ENCODE data around the gene DNAJC3.
"Not testable (repeated sequence)": the region's sequence is repeated elsewhere in the genome, so short reads cannot be mapped to it uniquely, and the experiment has no call there.

DNAJC3 gene

DNA sequence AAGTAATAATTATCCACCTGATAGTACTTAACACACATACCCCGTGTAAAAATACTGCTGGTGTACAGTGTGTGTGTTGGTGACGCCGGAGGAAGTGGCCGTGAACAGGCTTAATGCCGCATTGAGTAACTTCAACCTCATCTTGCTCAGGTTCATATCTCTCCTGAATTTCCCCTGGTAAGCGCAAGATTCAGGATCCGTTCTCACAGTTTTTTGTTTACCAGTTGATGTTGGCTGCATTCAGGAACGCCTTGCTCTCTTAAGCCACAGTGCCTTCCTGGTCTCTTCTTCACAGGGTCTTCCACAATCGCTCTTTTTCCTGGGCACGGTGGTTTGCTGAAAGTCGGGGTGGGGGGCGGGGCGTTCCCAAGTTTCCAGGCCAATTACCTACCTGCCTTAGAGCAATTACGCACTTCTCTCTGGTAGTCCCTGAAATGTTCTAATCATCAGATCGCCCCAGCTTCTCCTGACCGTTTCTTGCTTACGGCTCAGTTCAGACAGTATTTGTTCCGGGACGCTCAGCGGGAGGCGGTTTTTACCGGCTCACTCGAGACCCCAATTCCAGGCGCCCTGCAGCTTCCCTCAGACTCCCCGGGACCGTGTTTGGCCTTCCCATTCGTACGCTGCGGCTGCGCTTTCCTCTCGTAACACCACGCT is 706 bp upstream of the DNAJC3 start:
- no peak for DNase-seq (ENCODE audit: low read depth in 2 of 2)

DNA sequence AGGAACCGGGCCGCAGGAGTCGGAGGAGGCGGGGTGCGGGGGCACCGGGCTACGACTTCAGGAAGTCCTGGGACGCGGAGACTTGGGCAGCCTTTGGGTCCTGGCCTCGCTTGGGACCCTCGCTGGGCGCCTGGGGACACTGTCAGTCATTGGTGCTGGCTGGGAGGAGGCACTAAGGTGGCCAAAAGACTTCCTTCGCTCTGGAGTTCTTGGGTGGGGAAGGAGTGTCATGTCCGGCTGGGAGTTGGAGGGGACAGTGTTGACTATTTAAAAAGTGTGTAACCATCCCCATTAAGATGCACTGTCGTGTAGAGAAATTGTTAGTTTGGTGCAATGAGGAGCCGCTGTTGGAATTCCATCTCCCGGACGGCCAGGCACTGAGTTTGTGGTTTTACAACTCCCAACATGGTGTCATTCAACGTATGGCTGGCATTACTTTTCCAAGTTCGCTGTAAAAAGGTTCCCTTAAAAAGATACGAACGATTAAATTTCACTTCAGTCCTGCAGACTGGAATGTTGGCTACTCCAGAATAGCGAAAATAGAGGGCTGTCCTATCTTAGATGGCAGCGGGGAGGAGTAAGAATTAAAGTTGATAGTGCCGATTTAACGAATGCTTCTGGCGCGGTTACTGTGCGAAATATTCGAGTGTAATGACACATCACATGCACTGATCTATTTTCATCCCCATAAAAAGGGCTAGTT is 776 bp downstream of the DNAJC3 start:
- no peak for DNase-seq (ENCODE audit: low read depth in 2 of 2)

DNA sequence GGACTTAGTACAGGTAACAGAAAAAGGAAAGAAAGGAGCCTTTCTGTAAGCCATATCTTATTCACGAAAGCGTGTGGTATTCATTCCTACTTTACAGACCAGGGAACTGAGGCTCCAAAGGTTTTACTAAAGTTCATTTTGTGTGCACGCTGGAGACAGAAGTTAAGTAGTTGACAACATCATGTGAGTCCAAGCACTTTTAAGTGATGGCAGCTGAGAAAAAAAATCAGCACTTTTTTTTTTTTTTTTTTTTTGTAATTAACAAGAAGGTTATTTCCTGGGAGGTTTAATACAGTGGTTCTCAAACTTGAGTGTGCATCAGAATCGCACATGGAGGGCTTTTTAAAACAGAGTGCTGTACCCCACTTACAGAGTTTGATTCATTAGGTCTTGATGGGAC is 2.0 kb downstream of the DNAJC3 start:
- DNase-seq (ENCODE audit: low read depth in 2 of 2): no peak

DNA sequence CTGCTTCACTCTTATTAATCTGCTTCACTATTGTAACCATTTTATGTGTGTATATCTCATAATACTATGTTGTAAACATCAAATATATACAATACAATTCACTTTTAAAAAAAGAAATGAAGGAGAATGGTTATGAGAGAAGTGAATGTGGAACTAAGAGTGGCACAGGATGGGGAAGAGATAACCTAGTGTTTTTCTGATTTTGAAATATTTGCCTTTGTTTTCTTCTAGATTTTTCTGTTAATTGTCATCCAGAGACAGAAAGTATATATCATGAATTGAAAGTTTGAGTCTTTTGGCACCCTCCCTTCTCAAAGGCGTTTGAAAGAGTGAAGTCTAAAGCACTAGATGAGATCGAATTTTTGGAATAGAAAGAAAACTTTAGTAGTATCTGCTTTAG is 2.8 kb downstream of the DNAJC3 start:
- DNase-seq (ENCODE audit: low read depth in 2 of 2): no peak

DNA sequence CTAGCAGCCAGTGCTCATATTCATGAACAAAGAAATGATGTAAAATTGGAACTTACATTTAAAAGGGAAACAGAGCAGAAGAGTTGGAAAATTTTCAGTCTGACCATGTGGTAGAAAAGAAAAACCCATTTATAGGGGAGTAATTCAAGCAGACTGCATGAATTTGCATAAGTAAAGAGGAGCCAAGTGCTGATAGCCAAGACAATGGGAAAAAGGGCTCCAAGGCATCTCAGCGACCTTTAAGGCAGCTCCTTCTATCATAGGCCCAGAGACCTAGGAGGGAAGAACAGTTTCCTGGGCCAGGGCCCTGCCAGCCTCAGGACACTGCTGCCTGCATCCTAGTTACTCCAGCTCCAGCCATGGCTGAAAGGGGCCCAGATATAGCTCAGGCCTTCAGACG is 7.5 kb downstream of the DNAJC3 start:
- no peak for DNase-seq (ENCODE audit: low read depth in 2 of 2)

DNA sequence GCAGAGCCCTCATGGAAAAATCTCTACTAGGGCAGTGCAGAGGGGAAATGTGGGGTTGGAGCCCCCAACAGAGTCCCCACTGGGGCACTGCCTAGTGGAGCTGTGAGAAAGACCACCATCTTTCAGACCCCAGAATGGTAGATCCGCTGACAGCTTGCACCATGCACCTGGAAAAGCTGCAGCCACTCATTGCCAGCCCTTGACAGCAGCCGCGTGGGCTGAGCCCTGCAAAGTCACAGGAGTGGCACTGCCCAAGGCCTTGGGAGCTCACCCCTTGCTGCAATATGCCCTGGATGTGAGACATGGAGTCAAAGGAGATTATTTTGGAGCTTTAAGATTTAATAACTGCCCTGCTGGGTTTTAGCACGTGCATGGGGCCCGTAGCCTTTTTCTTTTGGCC is 8.0 kb downstream of the DNAJC3 start:
- DNase-seq (ENCODE audit: low read depth in 2 of 2): not testable (repeated sequence)

DNA sequence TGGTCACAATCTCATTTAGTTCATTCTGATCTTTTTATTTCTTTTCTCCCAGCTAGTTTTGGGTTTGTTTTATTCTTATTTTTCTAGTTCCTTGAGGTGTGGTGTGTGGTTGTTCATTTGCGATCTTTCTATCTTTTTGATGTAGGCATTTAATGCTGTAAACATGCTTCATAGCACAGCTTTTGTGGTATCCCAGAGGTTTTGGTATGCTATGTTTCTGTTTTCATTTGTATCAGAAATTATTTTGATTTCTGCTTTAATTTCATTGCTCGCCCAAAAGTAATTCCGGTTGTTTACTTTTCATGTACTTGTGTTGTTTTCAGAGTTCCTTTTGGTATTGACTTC is 12.6 kb downstream of the DNAJC3 start:
- DNase-seq (ENCODE audit: low read depth in 2 of 2): no peak

DNA sequence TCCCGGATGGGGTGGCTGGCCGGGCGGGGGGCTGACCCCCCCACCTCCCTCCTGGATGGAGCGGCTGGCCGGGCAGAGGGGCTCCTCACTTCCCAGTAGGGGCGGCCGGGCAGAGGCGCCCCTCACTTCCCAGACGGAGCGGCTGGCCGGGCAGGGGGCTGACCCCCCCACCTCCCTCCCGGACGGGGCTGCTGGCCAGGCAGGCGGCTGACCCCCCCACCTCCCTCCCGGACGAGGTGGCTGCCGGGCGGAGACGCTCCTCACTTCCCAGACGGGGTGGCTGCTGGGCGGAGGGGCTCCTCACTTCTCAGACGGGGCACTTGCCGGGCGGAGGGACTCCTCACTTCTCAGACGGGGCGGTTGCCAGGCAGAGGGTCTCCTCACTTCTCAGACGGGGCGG is 14.0 kb downstream of the DNAJC3 start:
- not testable (repeated sequence) for DNase-seq (ENCODE audit: low read depth in 2 of 2)

DNA sequence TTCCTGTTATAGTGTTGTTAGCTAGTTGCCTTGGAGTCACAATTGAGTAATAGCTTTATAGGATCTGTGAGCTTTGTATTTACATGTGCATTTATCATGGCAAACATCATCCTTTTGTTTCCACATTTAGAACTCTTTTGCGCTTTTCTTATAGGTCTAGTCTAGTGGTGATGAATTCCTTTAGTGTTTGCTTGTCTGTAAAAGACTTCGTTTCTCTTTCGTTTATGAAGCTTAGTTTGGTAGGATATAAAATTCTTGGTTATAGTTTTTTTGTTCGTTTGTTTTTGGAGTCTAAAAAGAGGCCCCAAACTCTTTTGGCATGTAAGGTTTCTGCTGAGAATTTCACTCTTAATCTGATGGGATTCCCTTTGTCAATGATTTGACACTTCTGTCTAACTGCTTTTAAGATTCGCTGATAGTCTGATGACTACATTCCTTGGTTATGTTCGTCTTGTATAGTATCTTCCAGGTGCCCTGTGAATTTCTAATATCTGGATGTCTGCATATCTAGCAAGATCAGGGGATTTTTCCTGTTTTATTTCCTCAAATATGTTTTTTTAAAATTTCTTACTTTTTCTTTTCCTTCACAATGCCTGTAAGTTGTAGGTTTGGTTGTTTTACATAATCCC is 20.2 kb downstream of the DNAJC3 start:
- DNase-seq (ENCODE audit: low read depth in 2 of 2): no peak

DNA sequence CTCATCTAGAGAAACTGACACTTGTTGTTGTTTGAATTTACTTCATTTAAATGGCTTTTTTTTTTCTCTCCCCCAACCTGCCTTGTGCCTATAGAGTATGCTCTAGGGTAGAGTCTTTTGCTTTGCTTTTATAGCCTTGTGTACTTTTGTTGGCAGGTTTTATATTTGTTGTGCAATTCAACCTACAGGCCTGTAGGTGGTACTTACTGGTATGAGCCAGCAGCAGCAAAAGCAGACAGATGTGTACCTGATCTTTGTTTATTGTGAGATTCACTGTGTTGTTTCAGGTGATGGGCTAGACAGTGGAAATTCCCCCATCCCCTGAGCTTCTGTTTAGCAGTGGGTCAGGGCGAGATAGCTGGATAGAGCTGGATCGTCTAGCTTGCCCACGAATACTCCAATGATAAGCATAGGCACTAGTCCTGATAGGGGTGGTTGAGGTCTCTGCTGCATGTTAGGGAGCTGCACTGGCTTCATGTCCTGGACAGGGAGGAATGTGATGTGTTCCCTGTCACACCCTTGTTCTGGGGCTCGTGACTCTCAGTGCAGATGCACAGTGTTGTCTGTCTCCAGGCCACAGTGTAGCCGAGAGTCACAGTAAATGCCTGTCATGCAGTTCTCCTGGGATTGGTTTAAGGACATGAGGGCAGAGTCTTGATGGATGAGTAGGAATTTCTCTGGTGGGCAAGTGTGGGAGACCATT is 21.3 kb downstream of the DNAJC3 start:
- DNase-seq (ENCODE audit: low read depth in 2 of 2): no peak

DNA sequence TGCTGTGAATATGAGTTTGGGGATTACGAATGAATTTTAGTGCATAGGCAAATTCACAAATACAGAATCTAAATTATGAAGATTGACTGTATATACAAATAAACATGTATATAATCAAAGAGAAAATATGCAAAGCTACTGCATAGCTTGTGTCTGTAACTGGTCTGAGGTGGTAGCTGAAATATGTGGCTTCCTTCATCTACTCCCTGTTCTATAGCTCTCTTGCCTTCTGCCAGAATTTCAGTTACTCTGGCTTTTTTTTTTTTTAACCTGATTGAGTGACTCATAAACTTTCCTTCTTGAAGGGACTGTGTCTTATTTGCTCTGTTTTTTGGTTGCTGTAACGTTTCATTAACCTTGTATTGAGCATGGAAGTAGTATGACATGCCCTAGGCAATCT is 26.6 kb downstream of the DNAJC3 start:
- DNase-seq (ENCODE audit: low read depth in 2 of 2): no peak

DNA sequence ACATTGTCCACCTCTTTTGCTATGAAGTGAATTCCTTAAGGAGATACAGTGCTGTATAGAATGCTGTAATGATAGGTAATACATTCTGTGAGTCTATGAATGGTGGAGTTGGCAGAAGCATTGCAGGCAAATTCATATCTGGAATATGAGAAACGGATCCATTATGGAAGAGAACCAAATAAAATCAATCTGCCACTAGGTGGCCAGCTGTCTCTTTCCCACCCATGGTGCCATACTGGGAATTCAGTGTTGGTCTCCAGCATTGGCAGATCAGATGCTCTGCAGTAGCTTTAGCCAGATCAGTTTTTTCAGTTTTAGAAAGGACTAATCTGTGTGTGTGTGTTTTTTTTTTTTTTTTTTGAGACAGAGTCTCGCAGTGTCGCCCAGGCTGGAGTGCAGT is 27.6 kb downstream of the DNAJC3 start:
- DNase-seq (ENCODE audit: low read depth in 2 of 2): no peak

DNA sequence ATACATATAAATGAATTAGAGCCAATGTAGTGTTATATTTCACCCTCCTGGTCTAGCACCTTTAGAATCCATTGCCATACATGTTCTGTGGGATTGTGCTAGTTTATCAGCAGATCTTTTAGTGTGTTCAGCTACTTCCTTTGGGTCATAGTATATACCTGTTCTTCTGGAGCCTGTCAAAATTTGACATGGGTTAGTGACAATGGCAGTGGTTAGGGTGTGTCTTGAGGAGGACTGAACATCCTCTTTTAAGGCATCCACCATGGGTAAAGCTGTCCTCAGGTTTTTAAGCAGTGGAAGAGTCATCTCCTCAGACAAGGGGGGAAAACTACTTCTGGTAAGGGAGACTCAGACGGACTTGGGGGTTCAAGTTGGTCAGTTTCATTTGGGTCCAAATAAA is 29.4 kb downstream of the DNAJC3 start:
- DNase-seq (ENCODE audit: low read depth in 2 of 2): no peak

DNA sequence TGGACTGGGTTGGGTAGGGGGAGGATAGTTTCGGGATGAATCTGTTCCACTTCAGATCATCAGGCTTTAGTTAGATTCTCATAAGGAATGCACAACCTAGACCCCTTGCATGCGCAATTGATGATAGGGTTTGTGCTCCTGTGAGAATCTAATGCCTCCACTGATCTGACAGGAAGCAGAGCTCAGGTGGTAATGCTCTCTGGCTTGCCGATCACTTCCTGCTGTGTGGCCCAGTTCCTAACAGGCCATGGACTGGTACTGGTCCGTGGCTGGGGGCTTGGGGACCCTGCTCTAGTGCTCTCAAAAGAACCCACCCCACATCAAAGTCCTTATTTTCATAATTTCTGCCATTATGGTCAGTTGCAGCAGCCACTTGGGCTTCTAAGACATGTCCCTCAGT is 30.1 kb downstream of the DNAJC3 start:
- no peak for DNase-seq (ENCODE audit: low read depth in 2 of 2)

DNA sequence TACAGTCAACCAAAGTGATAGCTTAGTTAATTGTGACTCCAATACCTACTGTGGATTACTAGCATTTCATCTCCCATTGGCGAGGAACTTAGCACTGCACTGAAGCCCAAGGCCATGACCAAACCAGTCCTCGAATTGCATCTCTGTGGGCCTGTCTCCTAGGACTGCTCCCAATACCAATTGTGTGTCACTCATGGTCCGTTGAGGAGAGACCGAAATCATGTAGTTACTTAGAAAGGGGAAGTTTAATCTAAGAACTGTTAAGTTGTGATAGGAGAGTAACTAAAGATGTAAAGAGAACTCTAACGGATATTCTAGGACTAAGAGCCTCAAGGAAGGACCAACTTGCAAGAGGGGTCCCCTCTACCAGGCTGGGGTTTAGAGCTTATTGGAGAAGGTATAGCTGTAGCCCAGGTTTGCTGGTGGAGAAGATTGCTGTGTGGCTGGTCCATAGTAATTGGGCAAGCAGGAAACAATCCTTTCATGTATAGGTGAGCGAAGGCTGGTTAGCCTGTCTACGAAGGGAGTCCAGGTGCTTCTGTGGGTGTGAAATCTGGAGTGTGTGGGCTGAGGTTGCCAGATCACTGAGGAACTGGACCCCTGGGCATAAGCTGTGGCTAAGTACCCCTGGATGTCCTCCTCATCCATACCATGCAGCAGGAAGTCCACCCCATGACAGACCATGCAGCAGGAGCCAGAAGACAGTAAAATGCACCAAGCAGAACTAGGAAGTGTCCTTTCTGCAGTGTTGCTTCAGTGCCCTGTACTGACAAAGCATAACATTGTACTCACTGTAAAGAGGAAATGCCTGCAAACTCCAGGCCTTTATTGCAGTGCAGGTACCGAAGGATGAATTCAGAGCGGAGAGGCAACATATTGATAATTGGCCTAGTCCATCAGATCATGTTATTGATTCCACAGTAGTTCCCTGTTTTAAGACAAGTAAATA is 30.8 kb downstream of the DNAJC3 start:
- no peak for DNase-seq (ENCODE audit: low read depth in 2 of 2)

DNA sequence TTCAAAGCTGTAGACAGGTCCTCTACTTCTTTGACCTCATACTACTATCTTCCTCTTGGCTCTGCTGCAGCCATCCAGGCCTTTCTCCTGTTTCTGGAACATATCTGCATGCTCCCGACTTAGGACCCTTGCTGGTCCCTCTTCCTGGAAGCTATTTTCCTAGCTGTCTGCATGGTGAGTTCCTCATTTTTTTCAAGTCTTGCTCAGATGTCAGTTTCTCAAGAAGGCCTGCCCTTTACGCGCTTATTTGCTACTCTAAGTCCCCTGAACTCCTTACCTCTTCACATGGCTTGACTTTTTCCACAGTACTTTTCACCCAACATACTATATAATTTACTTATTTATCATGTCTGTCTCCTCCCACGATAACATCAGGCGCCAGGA is 31.4 kb downstream of the DNAJC3 start:
- DNase-seq (ENCODE audit: low read depth in 2 of 2): no peak

DNA sequence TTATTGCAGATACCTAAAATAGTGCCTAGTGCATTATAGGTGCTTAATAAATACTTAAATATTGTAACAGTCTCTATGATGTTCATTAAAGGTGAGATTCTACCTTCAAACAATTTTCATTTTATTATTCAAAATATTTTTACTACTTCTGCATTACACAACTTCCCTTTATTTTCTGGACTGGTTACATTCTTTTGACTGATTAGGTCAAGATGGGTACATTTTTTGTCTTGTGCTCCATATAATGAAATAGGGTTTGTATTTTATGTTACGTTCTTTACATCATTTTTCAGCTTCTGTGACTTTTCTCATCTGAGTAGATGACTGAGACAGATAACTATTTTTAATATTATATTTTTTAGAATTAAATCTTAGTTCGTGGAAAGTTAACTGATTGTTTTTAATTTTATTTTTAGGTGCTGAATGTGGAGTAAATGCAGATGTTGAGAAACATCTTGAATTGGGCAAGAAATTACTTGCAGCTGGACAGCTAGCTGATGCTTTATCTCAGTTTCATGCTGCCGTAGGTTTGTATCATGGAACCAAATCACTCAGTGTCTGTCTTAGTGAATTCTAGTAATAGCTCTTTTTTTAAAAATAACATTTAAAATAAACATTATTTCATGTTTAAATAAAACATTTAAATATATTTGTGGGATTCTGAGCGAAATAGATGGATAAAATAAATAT is 32.0 kb downstream of the DNAJC3 start:
- no peak for DNase-seq (ENCODE audit: low read depth in 2 of 2)

DNA sequence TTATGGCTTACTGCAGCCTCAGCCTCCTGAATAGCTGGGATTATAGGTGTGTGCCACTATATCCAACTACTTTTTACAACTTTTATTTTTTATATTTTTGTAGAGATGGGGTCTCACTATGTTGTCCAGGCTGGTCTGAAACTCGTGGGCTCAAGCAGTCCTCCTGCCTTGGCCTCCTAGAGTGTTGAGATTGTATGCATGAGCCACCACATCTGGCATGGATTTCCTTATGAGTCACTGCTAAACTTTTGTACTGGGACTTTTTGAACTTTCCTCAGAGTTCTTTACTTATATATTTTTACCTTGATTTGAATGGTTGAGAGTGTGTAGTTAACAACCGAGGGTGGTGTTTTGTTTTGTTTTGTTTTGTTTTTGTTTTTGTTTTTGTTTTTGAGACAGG is 33.4 kb downstream of the DNAJC3 start:
- no peak for DNase-seq (ENCODE audit: low read depth in 2 of 2)

DNA sequence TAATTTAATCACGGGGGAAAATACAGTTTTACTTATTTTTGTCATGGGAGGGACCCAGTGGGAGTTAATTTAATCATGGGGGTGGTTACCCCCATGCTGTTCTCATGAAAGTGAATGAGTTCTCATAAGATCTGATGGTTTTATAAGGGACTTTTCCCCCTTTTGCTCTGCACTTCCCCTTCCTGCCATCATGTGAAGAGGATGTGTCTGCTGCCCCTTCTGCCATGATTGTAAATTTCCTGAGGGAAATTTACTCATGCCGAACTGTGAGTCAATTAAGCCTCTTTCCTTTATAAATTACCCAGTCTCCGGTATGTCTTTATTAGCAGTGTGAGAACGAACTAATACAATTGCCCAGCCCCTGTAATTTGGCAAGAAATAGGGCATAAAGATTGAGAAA is 35.9 kb downstream of the DNAJC3 start:
- DNase-seq (ENCODE audit: low read depth in 2 of 2): not testable (repeated sequence)

DNA sequence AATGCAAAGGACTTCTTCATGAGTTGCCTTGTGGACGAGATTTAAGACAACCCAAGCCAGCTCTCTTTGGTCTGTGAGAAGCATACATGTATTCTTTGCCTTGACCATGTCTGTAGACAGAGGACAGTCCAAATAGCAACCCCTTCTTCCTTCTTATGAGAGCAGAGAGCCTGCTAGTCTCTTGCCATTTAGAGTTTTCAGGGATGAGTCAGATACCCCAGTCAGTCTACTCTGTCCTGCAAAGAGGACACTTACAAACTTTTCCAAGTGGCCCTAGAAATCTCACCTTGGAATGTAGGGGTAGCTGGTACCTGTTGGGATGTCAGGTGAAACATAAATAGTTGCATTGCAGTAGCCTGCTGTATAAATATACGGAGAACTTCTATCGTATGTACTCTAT is 36.7 kb downstream of the DNAJC3 start:
- no peak for DNase-seq (ENCODE audit: low read depth in 2 of 2)

Data from stimulated activated CD8-positive, alpha-beta memory T cell treated with anti-CD3 and anti-CD28 coated beads, Interleukin-15, amount 100 ng/mL, for 4 hours (primary cell).